Measurements from ENCODE around the gene TANK.

Gene TANK, protein sequence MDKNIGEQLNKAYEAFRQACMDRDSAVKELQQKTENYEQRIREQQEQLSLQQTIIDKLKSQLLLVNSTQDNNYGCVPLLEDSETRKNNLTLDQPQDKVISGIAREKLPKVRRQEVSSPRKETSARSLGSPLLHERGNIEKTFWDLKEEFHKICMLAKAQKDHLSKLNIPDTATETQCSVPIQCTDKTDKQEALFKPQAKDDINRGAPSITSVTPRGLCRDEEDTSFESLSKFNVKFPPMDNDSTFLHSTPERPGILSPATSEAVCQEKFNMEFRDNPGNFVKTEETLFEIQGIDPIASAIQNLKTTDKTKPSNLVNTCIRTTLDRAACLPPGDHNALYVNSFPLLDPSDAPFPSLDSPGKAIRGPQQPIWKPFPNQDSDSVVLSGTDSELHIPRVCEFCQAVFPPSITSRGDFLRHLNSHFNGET

DNA sequence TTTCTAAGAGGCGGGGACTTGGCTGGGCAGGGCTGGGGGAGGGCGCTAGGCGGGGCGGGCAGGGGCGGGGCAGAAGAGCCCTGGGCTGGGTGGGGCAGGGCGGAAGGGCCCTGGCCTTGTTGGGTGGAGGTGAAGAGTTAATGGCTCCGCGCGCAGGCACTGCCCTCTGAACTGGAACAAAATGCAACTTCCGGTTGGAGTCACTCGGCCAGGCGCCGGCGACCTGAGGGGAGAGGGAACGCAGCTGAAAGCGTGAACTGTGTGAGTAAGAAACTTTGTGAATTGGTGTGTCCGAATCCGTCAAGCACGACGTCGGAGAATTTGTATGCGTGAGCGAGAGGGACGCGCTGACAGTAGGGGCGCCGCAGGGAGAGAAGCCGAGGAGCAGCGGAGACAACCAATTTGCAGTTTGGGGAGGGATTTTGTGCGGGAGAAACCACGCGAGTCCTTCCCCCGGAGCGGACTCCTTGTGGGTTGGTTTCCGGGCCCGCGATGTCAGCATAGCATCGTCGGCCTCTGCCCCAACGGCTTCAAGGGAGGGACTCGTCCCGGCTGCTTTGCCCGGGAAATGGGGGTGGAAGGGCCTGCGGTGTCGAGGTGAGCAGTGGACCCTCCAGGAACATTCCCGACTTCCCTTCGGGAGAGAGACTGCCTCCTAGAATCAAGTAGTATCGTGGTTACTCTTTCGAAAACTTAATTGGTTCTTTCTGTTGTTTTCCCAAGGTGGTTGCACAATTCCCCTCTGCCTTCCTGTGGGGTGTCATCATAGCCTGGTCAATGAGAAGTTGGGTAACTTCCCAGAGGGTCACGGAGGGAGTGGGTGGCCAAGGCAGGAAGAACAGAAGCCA is at the start of gene TANK:
TSS of gene TANK (plus strand) at position 203 of the 848 bp plus-strand sequence. CDS start 19,235 bp downstream, outside the sequence.
- DNase-seq (ENCODE audit: low read depth in 2 of 3, low spot score in 2 of 3), result peak; percentile 70 to 85 (median 79)

DNA sequence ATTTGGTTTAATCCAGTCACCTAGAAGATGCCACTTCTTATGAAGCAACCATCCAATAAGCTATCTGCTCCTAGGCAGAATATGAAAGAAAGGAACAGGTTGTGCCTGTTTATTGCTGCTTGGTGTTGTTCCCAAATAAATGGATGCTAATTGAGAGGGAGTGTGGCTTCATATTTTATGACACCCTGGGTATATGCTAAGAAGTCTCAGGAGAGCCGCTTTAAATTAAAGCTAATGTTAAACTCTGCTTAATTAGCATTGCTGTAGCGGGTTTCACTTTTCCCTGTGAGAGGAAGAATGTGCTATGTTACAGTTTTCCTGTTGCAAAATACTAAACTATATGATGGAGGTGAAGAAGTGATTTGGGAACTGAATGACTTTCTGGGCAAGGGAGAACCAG is 48.7 kb upstream of the TANK start:
- no peak for DNase-seq (ENCODE audit: low read depth in 2 of 3, low spot score in 2 of 3)

GRCh38 chr2:161112908-161113307 is 47.3 kb upstream of the TANK start:
- no peak for DNase-seq (ENCODE audit: low read depth in 2 of 3, low spot score in 2 of 3)

DNA sequence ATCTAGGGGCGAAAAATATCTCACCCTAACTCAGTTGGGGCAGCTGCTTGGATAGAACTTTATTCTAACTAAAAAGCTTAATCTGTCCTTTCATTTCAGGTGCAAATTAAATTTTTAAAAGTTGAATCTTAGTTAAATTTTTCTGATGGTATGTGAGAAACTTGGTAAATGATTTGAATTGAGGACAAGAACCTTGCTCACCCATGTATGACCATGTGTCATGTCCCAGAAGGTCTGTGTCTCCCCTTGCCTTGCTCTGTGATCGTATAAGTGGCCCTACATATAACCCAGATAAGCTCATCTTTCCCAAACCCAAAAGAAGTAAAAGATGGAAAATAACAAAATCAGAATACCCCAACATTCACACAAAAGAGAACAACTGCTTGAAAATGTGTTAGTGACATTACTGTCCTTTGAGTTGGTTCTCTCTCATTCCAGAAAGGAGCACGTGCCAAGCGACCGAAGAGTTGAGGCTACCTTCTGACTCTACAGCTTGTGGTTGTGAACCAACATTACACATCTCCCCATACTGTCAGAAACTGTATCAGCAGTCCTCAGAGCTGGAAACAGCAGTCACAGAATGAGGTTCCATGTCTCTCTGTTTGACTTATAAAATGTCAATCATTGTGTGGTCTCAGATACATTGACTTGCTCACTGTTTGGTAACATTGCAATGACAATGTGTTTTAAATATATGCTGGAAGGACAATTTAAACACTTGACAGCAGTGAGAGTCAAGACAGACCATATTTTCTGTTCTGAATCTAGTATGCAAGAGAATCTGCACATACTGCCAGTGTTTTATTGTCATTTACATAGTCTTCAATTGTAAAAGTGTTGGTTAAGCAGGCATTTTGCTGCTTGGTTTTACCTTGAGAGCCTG is 46.3 kb upstream of the TANK start:
- no peak for DNase-seq (ENCODE audit: low read depth in 2 of 3, low spot score in 2 of 3)

DNA sequence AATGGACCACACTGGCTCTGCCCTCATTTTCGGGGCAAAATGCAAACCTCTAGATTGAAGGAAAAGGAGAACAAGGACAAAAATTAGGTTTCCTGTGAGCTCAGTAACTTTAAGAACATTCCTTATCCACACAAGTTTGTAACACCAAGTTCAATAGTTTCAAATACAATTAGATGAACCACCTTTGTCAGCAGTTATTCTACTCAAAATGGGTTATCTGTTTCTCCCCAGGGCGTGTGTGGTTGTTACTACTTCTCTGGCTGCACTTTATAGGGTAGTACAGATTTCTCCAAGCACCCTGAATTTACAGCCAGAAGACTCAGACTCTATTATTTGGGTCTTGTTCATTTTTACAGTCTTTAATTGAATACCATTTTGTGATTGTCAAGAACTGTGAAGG is 45.0 kb upstream of the TANK start:
- DNase-seq (ENCODE audit: low read depth in 2 of 3, low spot score in 2 of 3), result no peak

DNA sequence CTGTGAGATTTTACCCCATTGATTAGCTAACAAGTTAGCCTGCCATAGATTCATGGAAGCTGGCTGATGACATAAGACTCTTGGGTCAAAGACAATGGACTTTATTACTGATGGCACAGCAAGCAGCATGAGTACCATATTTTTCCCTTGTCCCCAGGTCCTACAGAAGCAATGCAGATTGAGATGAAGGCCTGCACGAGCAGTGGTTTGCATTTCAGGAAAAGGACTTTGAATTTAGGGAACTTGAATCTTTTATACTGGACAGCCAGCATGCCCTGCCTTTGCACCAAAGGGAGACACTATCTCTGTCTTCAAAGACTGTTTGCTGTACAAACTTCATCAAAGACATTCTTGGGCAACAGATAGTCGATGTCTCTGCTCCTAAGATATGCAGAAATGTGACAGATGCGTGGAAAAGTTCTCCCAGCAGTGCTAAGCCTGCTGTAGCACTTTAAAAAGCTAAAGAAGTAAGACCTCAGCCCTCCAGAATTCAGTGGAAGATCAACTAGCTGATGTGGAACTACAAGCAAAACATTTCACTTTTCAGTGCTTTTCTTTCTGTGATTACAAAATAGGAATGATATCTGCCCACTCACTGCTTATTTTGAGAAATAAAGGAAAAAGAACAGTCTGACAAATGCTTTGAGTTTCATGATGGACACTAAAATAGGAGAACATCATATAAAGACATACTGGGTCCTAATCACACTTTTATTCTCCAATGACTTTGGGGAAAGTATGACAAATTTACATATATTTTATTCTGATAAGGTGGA is 44.4 kb upstream of the TANK start:
- DNase-seq (ENCODE audit: low read depth in 2 of 3, low spot score in 2 of 3), result no peak

- DNase-seq (ENCODE audit: low read depth in 2 of 3, low spot score in 2 of 3), result no peak
These were observed 43.7 kb upstream of the TANK start for GRCh38 chr2:161116509-161116908.

DNA sequence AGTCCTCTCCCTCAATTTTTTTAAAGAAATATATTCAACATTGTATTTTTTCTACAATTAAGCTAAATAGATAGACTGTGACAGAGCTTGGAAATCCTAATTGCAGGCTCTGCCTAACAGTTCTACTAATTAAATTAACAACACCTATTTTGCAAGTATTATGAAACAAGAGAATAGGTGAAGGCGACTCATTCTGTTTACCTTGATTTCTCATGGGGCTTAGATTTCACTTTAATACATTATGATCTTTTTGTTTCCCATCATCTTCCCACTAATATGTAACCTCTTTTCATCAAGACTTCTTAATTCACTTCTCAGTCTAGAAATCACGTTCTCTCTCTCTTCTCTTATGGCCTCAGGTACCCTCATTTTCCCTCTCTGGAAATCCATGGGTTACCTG is 42.7 kb upstream of the TANK start:
- no peak for DNase-seq (ENCODE audit: low read depth in 2 of 3, low spot score in 2 of 3)

DNA sequence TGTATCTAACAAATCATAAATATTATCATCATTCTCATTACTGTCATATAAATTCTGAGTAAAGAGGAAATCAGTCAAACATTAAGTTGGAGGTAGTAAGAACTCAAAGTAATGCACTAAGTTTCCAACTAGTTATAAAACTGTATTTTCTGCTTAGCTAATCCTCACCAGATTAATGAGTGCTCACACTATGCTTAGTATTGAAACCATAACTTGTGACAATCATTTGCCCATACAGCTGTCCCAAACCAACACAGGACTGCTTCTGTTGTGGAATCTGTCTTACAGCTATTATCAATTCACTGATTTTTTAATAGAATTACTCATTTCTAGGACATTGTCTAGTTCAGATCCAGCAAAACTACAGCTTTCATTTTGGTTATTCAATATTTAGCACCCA is 41.5 kb upstream of the TANK start:
- DNase-seq (ENCODE audit: low read depth in 2 of 3, low spot score in 2 of 3), result no peak

DNA sequence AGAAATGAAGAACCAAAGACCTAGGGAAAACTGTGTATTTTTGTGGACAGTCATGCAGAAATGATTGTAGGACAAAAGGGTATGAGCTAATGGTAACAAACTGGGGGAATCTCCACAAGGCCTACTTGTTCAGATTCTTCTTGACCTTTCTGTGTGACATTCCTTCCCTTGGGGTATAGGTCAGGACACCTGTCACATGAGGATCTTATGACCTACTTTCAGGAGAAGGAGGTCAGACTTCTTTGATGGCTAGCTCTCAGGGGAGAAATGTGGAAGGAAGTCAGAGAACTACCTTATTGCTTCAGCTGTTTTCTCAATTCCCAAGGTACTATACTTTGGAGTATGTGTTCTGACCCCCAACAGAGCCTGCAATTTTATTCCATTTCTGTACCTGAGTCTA is 40.7 kb upstream of the TANK start:
- DNase-seq (ENCODE audit: low read depth in 2 of 3, low spot score in 2 of 3), result no peak

GRCh38 chr2:161120775-161121174 is 39.5 kb upstream of the TANK start:
- no peak for DNase-seq (ENCODE audit: low read depth in 2 of 3, low spot score in 2 of 3)

GRCh38 chr2:161121622-161122021 is 38.6 kb upstream of the TANK start:
- DNase-seq (ENCODE audit: low read depth in 2 of 3, low spot score in 2 of 3), result no peak

- DNase-seq (ENCODE audit: low read depth in 2 of 3, low spot score in 2 of 3), result no peak
These were observed 37.3 kb upstream of the TANK start for GRCh38 chr2:161122772-161123530.

- no peak for DNase-seq (ENCODE audit: low read depth in 2 of 3, low spot score in 2 of 3)
These were observed 36.6 kb upstream of the TANK start for GRCh38 chr2:161123531-161124030.

DNA sequence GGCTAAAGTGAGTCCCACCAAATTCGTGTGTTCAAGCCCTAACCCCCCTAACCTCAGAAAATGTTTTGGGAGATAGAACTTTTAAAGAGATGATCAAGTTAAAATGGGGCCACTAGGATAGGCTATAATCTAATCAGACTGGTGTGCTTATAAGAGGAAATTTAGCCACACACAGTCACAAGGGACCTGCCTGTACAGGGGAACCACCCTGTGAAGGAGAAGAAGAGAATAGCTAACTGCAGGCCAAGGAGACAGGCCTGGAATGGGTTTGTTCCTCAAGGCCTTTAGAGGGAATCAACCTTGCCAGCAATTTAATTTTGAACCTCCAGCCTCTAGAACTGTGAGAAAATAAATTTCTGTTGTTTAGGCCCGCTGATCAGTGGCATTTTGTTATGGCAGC is 36.0 kb upstream of the TANK start:
- no peak for DNase-seq (ENCODE audit: low read depth in 2 of 3, low spot score in 2 of 3)

- DNase-seq (ENCODE audit: low read depth in 2 of 3, low spot score in 2 of 3), result no peak
These were observed 31.3 kb upstream of the TANK start for GRCh38 chr2:161128885-161129284.

DNA sequence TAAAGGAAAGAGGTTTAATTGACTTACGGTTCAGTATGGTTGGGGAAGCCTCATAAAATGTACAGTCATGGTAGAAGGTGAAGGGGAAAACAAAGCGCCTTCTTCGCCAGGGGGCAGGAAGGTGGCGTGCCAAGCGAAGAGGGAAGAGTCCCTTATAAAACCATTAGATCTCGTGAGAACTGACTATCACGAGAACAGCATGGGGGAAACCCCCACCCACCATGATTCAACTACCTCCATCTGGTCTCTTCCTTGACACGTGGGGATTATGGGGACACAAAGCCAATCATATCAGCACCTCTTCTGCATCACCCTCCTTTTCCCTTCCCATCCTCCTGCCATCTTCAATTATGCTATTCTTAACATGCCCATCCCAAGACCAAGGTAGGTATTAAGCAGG is 29.9 kb upstream of the TANK start:
- no peak for DNase-seq (ENCODE audit: low read depth in 2 of 3, low spot score in 2 of 3)

- DNase-seq (ENCODE audit: low read depth in 2 of 3, low spot score in 2 of 3), result no peak
These were observed 29.1 kb upstream of the TANK start for GRCh38 chr2:161131074-161131680.

DNA sequence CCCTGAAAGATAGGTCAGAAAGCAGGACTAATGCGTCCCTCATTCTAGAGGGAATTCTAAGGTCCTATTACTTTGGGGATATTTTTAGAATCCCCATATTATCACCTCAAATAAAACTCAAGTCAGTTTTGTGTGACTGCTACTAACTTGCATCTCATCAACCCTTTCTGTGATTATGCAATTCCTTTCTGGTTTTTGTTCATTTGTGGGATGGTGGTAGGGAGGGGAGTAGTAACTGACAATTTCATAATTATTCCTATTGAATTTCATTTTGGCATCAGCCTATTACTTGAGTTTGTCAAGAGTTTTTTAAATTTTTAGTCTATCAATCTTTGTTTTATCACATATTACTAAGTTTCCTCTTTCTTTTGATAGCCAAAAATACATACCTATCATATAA is 28.4 kb upstream of the TANK start:
- DNase-seq (ENCODE audit: low read depth in 2 of 3, low spot score in 2 of 3), result no peak

Measured in activated CD8-positive, alpha-beta memory T cell treated with anti-CD3 and anti-CD28 coated beads for 48 hours (primary cell).